Fibroblast of the aortic adventitia (primary cell): Measurements from ENCODE around the gene UPK2. TPM values are rescaled to one million over a fixed set of nuclear protein-coding genes. Genes with fewer than 3 reads are reported as not detected.
A peak's percentile ranks its signal among the peaks of the same experiment; 100 is the strongest.

Source experiments
- DNase-seq: peaks from one replicate; pipeline ENCODE4 v3.0.0-alpha.2; 2010; ENCODE audit warnings: low read depth
- H3K4me3 ChIP-seq: 2 replicates; pipeline ENCODE4 v1.5.1; 2011; ENCODE audit warnings: low read depth, mild to moderate bottlenecking, control low read depth, low read length, moderate library complexity
- total RNA-seq: library from RNA; depleted of rRNA; stranded (reverse); fragments of >200 nt; gene quantifications from 2 replicates; pipeline ENCODE4 v1.2.3, GENCODE V29; 2012; ENCODE audit warnings: low replicate concordance
- TF ChIP-seq, protein P1 (sequence below): IDR thresholded peaks from 2 replicates; pipeline ENCODE4 v1.5.1; 2011; ENCODE audit warnings: mild to moderate bottlenecking, low read length, control low read depth, inconsistent platforms; ENCODE audit not compliant: insufficient read depth

The UPK2 gene
- total RNA-seq, 1 donor, result not detected

DNA sequence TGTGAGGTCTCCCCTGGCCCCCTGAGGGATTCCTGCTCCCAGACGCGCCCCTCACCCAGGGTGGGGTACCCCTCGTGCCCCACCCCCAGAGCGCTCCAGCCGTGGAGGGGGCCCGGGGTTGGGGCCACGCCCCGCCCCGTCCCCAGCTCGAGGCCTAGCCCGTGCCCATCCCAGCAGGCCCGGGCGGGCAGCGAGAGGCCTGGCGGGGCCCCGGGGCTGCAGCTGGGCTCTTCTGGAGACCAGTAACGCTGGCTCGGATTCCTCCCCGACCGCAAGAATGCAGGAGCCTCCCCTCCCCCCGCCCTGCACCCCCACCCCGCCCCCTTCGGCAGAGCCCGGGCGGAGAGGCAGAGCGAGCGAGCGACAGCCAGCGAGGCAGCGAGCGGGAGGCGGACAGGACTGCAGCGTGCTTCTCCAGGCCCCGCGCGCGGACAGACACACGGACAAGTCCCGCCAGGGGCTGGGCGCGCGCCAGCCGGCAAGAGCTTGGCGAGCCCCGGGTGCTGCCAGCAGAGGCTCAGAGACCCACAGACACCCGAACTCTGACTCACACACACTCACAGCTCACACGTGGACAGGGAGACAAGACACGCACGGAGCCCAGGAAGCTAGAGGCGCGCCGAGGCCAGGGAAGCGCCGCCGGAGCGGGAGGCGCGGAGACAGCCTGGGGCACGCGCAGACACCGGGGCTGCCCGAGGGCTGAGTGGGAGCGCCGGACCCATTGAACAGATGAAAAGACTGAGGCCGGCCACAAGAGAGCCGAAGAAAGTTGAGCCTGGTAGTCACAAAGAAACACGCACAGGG, 45.6 kb upstream of the UPK2 start:
- TF ChIP-seq, protein P1, sequence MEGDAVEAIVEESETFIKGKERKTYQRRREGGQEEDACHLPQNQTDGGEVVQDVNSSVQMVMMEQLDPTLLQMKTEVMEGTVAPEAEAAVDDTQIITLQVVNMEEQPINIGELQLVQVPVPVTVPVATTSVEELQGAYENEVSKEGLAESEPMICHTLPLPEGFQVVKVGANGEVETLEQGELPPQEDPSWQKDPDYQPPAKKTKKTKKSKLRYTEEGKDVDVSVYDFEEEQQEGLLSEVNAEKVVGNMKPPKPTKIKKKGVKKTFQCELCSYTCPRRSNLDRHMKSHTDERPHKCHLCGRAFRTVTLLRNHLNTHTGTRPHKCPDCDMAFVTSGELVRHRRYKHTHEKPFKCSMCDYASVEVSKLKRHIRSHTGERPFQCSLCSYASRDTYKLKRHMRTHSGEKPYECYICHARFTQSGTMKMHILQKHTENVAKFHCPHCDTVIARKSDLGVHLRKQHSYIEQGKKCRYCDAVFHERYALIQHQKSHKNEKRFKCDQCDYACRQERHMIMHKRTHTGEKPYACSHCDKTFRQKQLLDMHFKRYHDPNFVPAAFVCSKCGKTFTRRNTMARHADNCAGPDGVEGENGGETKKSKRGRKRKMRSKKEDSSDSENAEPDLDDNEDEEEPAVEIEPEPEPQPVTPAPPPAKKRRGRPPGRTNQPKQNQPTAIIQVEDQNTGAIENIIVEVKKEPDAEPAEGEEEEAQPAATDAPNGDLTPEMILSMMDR, result no peak
- peak overlapping the region; percentile 63 for H3K4me3 ChIP-seq

DNA sequence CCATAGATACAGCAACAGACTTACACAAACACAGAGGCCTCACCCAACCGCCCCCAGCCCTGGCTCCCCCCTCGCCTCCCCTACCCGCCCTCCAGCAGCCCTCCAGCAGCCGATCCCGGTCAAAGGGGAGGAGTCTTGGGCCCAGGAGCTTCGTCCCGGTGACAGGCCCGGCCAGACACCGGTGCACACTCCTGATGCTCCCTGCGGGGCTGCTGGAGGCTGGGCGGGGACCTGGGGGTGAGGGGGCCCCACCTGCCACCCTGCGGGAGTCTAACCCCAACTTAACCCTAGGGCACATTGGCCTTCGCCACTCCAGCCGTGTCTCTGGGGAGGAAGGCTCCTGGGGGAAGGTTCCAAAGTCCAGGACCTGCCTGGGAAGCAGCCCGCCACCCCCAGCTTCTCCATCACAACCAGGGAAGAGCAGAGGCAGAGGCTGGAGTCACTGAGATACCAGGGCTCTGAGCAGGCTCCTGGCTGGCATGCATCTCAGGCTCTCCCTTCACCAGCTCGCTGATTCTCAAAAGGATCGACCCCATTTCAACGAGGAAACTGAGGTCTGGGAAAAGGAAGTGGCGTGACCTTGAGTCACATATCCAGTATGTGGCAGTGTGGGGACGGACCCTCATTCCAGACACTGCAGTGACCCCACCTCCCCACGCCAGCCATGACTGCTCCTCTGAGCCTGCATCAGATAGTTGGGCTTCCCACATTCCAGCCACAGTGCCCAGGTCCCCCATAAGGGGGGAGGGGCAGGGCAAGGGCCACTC, 44.8 kb upstream of the UPK2 start:
- TF ChIP-seq, protein P1, result no peak
- DNase-seq, result peak; percentile 34
- peak overlapping the region; percentile 48 for H3K4me3 ChIP-seq

More for the DNA sequence above, 45.6 kb upstream of the UPK2 start:
- DNase-seq, result peak; percentile 95

DNA sequence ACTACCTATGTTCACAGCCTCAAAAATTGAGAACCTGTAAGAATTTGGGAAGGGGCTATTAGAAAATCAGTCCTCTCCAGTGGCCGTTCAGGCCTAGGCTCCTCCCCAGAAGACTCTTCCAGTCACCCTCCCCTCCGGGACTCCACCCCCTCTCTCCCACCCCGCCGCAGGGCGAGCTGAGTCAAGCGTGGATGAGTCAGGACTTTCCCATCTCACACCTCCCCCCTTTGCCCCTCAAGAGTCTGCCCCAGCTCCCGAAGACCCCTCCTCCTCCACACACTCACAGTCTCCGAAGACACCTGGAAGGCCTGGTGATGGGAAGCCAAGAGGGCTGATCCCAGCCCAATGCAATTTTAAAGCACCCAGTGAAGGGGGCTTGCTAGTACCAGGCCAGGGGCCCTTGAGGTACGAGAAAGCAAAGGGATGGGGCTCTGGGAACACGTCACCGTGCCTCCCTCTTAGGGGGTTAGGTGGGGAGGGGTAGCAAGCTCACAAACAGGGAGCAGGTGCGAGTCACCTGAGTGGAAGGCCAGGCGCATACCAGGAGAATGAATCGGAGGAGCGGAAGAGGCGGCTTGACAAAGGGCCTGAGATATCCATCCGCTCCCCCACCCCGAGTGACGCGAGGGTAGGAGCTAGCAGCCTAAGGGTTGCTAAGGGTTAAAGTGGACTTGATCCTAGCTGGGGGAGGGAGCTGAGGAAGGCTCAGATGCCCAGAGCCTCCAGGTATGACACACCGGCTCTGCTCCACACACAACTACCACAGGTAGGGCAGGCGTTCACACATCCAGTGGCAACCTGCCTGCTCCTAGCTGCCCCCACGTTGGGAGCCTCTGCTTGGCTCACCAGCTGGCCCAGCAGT, 44.0 kb upstream of the UPK2 start:
- TF ChIP-seq, protein P1, result no peak
- peak; percentile 80 for DNase-seq
- H3K4me3 ChIP-seq, result peak overlapping the region; percentile 48

DNA sequence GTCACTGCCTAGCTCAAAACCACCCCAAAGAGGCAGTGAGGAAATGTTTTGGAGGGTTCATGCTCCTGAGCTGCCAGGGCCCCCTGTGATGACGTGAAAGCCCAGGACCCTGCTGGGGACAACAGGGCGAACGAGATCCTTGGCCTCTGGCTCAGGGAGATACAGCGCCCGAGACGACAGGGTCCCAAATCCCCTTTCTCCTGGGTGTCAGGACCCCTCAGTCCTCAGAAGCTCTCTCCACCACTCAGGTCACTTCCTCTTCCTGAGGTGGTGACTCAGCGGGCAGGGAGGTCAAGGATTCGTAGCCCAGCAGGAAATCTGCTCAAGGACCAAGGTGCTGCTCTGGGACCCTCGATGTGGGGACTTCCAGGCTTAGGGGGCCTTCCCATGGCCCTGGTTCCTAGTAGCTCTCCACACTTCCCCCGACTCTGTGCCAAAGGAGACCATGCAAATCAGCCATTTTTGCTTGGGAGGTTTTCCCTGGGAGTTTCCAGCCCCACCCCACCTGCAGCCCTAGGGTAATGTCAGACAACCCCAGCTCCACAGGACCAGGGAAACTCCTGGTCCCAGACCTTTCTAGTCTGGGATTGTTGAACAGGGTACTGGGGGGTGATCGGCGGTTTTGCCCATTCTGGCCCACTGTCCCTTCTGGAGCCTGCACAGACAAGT, 43.2 kb upstream of the UPK2 start:
- no peak for DNase-seq
- H3K4me3 ChIP-seq, result no peak overlapping the region
- TF ChIP-seq, protein P1, result no peak

DNA sequence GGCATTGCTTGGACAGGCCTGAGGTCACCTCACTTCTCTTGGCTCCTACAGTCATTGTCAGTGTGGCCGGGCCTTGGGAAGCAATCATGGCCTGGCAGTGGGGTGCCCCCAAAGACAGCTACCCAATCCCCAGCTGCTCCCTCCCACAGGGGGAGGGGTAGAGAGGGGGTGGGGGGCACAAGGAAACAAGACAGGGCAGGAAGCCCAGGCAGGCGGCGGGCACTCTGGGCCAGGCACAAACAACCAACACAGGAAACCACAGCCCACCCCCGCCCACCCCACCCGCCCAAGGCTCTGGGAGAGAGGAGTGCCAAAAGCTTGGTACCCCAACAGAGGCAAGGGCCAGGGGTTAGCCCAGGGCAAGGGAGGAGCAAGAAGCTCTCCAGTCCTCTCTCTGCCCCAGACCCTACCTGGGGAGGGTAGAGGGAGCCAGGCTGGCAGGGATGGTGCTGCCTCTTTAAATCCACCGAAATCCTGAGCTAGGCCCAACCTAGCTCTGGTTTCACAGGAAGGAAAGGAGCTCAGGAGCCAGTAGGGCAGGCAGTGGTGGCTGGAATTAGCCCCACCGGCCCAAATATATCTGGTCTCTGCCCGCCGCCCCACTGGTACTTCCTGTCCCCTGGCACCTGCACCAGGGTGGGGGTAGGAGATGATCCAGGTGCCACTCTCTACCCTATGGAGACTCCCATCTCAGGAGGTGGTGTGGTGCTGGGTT, 42.5 kb upstream of the UPK2 start:
- TF ChIP-seq, protein P1, result no peak
- no peak overlapping the region for H3K4me3 ChIP-seq
- DNase-seq, result no peak
